EL (cell line): ENCODE data around the gene REPS2.
"Not testable (repeated sequence)": the region's sequence is repeated elsewhere in the genome, so short reads cannot be mapped to it uniquely, and the experiment has no call there.

Experiments used
- DNase-seq: peaks from one replicate; pipeline ENCODE4 v3.0.0-alpha.2; 2016

Gene REPS2

DNA sequence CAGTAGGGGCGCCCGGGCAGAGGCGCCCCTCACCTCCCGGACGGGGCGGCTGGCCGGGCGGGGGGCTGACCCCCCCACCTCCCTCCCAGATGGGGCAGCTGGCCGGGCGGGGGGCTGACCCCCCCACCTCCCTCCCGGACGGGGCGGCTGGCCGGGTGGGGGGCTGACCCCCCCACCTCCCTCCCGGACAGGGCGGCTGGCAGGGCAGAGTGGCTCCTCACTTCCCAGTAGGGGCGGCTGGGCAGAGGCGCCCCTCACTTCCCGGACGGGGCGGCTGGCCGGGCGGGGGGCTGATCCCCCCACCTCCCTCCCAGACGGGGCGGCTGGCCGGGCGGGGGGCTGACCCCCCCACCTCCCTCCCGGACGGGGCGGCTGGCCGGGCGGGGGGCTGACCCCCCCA lies 18.5 kb downstream of the REPS2 start:
- not testable (repeated sequence) for DNase-seq

GRCh38 chrX:16966752-16967448 lies 20.4 kb downstream of the REPS2 start:
- DNase-seq, result no peak

GRCh38 chrX:16968753-16969152 lies 22.3 kb downstream of the REPS2 start:
- not testable (repeated sequence) for DNase-seq

GRCh38 chrX:16970977-16971376 lies 24.5 kb downstream of the REPS2 start:
- DNase-seq, result peak; percentile 27

- DNase-seq, result no peak
Measured at GRCh38 chrX:16971694-16972093, 25.2 kb downstream of the REPS2 start.

DNA sequence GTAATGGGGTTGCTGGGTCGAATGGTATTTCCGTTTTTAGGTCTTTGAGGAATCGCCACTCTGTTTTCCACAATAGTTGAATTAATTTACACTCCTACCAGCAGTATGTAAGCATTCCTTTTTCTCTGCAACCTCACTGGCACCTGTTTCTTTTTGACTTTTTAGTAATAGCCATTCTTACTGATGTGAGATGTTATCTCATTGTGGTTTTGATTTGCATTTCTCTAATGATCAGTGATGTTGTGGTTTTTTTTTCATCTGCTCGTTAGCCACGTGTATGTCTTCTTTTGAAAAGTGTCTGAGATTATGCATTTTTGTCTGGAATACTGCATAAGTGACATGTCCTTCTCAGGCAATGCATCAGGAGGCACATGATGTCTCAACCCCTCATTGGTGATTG lies 28.8 kb downstream of the REPS2 start:
- no peak for DNase-seq

GRCh38 chrX:16977771-16978170 lies 31.3 kb downstream of the REPS2 start:
- no peak for DNase-seq

- no peak for DNase-seq
Measured at GRCh38 chrX:16978193-16978984, 31.9 kb downstream of the REPS2 start.

DNA sequence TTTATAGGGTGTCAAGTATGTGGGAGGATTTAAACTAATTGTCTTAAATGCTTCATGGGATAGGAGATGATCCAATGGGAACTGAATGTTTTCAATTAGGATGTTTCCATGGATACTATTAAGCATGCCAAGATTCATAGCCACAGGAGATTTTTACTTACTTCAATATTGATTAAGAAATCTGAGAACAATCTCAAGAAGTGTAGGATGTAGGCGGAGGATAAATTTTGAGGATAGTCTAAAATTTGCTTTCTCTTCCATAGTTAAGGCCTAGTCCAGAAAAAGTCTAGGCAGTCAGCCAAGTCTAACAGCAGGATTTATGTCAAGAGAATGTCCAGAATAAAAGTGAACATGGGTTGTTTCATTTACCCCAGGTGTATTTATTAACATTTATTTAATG lies 32.8 kb downstream of the REPS2 start:
- DNase-seq, result no peak

DNA sequence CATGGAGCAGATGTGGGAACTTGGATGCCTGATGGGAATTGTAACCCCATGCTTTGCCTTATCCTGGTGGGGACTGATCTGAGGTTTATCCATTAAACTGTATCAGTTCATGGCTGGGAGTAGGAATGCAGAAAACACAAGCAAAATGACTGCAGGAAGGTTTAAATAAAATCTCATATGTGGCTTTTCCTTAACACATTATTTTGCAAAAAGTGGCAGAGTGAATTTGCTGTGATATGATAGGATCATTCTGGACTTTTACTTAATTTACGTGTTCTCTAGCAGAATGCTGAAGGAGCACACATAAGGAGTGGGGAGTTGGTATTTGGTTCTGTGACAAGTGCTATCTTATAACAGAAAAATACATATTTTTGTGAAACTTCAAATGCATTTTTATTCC lies 34.8 kb downstream of the REPS2 start:
- DNase-seq, result no peak

DNA sequence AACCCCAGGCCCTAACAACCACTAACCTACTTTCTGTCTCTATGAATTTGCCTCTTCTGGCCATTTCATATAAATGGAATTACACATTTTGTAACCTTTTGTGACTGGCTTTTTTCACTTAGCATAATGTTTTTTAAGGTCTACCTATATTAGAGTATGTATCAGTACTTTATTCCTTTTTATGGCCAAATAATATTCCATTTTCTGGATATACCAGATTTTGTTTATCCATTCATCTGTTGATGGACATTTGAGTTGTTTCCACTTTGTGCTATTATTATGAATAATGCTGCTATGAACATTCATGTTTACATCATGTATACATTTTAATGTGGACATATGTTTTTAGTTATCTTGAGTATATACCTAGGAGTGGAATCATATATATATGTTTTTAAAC lies 35.5 kb downstream of the REPS2 start:
- no peak for DNase-seq

GRCh38 chrX:16983051-16983450 lies 36.6 kb downstream of the REPS2 start:
- no peak for DNase-seq

DNA sequence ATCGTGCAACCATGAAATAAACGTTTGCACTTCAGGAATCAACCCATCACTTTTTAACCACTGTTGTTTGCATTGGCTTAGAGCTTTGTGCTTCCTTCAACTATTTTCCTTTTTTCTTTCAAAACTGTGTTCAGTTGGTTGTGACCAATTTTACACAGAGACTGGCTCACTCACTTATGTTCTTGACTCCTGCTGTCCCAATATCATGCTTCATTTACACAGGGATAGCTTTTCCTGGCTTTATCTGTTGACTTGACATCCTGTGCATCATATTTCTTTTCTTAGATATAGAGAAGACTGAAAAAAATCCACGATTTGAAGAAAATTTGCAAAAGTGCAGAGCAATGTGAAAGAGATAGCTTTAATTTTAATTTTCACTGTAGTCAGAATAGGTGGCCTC lies 38.8 kb downstream of the REPS2 start:
- no peak for DNase-seq

DNA sequence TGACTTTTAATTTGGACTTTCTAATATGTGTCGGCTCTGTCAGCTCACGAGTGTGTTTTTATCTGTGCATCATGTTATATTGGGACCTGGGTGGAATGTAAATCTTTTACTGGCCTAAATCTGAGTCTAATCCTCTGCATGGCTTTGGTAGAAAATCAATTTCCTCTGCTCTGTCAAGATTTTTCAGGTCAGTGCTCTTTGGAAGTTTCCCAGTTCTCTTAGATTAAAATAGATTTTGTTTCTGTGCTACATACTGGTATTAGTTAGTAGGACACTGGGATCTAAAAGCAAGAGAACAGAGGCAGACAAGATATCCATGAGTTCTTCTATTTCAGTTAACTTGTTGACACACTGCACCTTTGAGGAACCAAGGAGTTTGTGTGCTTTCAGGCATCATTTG lies 39.7 kb downstream of the REPS2 start:
- DNase-seq, result no peak

- DNase-seq, result no peak
Measured at GRCh38 chrX:16989750-16990149, 43.3 kb downstream of the REPS2 start.

DNA sequence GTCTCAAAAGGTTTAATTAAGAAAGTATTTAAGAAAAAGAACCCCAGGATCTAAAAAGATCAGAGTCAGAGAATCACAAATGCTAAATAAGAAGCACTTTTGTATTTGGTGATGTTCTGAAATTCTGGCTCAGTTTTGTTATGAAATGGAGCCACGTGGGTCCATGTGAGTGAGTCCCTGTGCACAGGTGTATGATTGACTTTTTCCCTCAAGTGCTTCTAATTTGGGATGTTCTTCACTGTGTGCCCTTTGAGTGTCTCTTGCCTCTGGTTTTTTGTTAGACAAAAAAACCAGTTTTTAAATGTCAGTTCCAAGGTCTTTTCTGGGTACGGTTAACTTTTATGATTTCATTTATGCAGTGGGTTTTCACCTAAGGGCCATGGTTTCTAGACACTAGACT lies 44.4 kb downstream of the REPS2 start:
- DNase-seq, result no peak

DNA sequence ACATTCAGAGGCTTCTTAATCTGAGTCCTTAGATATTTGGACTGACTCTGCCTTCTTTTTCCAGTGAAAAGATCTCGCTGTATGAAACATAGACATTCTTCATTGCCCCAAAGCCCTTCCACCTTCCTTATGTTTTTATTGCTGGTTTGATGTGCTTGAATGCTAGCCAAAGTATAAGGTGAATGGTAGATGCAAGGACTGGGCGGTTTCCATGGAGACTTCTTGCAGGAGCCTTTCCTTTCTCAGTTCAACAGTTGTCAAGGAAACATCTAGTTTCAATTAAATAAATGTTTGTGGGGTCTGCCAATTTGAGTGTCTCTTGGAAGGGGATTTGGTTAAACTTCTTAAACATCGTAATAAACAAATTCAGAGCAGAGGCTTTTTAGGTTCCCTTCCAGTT lies 46.0 kb downstream of the REPS2 start:
- DNase-seq, result no peak

- DNase-seq, result no peak
Measured at GRCh38 chrX:16992951-16993350, 46.5 kb downstream of the REPS2 start.

DNA sequence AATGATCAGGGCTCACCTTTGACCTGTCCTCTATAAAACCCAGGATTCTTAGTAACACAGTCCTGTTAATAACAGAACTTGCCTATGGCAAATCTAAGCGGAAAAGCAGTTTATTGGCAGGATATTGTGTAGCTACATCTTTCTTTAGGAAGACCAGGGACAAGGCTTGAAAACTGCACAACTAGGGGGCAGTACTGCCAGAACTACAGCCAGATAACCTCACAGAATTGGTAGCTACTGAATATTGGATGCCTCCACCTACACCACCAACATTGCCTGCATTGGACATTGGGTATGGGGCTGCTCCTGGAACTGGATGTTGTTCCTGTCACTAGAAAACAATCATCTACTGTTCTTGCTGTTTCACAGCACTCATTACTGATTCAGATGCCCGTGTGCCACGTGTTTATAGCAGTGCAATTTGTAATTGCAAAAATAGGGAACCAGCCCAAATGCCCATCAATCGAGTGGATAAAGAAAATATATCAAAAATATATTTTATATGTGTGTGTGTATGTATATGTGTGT lies 47.4 kb downstream of the REPS2 start:
- DNase-seq, result no peak

GRCh38 chrX:16994736-16995135 lies 48.3 kb downstream of the REPS2 start:
- no peak for DNase-seq

DNA sequence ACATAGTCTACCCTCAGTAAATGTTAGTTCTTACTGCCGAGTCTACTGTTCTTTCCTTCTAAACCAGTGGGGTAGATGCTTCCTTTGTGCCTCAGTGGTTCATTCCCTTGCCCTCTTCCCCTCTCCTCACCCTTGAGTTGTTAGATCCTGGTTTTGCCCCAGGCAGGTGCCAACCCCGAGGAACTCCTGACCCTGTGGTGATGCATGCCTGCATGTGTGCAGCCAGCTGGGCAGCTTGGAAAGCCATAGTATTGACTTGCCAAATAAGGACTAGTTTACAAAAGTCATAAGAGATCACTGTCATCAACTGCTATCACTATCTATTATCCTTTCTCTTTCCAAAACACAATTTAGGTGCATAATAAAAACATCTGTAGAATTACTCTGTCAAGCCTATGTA lies 50.9 kb downstream of the REPS2 start:
- no peak for DNase-seq

DNA sequence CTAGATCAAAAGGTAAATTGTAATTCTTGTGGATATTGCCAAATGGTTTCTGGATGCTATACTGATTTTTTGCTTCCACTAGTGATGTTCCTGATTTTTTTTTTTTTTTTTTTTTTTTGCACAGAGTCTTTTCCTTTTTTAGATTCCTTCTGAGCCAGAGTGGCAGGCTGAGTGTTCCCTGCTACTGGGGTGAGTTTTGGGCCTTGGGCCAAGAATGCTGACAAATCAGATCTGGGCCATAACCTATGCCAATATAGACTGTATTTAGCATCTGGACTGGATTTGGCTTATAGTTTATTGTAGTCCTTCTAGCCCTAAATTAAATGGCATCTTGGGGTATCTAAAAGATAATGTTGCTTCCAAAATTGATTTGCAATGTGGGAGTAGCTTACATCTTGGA lies 52.8 kb downstream of the REPS2 start:
- DNase-seq, result no peak

DNA sequence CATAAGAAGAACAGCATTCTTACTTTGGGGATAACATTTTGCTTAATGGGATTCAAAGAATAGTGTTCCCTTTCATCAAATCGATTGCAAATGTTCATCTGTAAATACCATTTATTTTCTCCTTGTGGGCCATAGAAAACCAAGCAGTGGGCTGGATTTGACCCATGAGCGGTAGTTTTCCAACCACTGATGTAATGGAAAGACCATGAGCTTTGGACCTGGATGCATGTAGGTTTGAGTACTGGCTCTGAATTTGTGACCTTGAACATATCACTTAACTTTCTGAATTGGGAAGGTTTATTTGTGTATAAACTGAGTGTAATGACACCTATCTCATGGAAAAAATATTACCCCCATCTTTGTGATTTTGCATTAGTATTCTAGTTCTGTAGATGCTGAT lies 54.3 kb downstream of the REPS2 start:
- no peak for DNase-seq

DNA sequence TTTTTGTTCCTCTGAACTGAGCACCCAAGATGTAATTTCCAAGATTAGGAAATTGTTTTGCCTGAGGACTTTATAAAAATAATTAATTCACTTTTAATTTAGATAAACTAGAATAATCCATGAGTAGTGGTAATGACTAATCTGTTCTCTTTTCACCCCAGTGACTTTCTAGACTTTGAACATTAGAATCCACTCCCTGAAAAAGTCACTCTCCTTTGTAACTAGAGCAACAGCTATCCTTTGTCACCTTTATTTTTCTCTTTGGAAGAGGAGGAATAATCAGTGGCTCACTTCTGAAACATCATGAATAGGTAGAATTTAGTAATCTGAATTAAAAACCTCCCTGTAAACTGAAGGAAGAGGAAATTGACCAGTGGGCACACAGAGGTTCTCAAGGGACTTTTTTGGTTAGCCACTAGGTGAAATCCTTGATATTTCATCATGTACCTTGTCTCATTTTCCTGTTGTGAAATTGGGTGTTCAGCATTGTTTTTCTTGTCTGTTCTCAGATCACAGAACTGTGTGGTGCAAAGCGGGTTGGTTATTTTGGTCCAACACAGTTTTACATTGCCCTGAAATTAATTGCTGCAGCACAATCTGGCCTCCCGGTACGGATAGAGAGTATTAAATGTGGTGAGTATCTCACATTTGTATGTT lies 59.4 kb downstream of the REPS2 start:
- no peak for DNase-seq
